KOPT-K1 (cell line): ENCODE measurements around the gene IGF2BP2.
"Not testable (repeated sequence)": the region's sequence is repeated elsewhere in the genome, so short reads cannot be mapped to it uniquely, and the experiment has no call there.

Experiments used
- H3K27ac ChIP-seq: fragments of 200-600 bp; sonication (generic); 2 replicates; pipeline ENCODE4 v1.5.1; 2016; ENCODE audit warnings: antibody characterized with exemption, mild to moderate bottlenecking, low read depth, low read length; ENCODE audit not compliant: poor library complexity, severe bottlenecking
- H3K36me3 ChIP-seq: fragments of 200-600 bp; sonication (generic); 2 replicates; pipeline ENCODE4 v1.5.1; 2017; ENCODE audit warnings: antibody characterized with exemption, mild to moderate bottlenecking, low read length, moderate library complexity; ENCODE audit not compliant: insufficient read depth
- H3K9me3 ChIP-seq: fragments of 200-600 bp; sonication (generic); 2 replicates; pipeline ENCODE4 v1.5.1; 2017; ENCODE audit warnings: antibody characterized with exemption, low read length, mild to moderate bottlenecking; ENCODE audit not compliant: insufficient read depth, poor library complexity, severe bottlenecking

The IGF2BP2 gene

DNA sequence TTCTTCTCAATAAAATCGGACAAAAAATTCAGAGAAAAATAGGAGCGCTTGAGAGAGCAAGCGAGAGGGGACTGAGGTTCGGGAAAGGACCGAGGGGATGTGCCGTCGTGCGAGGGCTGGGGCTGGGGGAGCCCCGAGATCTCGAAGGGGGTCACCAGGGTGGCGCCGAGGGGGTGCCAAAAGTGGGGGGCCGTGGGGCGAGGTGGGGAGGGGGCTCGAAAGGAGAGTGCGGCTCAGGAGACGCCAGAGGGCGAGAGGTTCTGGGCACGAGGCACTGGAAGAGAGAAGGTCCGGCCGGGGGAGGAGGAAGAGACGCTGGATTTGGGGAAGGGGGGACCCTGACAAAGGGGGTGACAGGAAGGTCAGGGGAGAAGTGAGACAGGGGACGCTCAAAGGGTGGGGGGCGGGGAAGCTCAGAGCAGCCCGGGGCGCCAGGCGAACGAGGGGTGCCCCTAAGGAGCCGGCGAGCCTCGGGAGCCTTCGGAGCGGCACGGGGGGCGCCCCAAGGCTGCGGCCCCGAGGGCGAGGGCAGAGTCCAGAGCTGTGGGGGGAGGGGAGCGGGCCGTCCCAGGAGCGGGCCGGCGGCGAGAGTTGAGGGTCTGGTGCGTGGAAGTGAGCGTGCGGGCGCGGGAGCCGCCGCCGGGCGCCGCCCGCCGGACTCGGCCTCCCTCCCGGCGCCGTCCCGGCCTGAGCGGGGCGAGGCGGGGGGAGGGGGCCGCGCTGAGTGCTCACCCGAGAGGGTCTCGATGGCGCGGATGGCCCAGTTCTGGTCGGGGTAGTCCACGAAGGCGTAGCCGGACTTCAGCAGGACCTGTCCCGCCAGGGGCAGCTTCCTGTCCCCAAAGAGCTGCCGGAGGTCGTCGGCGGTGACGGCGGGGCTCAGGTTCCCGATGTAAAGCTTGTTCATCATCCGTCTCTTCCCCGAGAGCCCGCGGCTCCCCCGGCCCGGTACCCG is 514 bp downstream of the IGF2BP2 start:
- H3K27ac ChIP-seq, result no peak overlapping the region
- H3K9me3 ChIP-seq, result peaks cover 5% of the 10 kb centered on the region
- H3K36me3 ChIP-seq, result no peaks in the 10 kb centered on the region

DNA sequence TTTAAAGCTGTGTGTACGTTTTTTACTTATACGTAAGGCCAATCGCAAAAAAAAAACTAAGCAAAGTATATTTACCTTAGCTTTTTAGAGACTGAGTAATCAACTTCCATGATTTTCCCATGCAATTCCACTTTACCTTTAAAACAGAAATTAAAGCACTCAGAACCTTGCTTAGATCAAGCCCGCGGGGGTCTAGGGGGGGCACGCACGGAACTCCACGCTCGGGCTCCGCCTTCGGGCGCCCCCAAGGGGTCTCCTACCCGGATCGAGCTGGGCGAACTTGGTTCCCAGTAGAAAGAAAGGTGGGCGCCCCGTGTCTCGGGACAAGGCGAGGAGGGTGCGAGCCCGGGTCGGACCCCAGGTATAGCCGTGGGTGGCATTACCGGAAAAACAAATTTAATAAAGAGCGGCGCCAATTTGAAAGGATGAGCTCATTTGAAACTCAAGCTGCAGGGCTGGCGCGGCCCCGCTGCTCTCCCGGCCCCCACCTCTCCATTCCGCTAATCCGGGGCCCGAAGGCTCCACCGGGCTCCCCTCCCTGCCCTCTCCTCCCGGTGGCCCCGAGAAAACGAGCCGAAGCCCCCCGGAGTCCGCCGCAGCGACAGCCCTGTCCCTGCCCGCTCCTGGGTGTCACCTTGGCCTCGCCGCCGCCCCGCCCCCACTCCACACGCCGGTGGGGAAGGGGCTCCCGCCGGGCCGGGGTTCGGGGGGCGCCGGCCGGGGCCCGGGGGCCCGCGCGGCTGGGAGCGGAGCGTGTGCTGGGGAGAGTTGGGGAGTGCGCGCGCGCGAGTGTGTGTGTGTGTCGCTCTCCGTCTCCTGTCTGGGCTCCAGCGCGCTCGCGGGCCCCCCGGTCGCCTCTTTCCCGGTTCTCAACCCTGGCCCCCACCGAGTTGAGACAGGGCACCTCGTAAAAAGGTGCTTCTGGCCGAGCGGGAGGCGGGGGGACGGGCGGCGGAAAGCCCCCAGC is 1.5 kb downstream of the IGF2BP2 start:
- Histone ChIP-seq H3K36me3 (no peaks in the 10 kb centered on the region), H3K9me3 (peaks cover 5% of the 10 kb centered on the region), H3K27ac (no peak overlapping the region)

DNA sequence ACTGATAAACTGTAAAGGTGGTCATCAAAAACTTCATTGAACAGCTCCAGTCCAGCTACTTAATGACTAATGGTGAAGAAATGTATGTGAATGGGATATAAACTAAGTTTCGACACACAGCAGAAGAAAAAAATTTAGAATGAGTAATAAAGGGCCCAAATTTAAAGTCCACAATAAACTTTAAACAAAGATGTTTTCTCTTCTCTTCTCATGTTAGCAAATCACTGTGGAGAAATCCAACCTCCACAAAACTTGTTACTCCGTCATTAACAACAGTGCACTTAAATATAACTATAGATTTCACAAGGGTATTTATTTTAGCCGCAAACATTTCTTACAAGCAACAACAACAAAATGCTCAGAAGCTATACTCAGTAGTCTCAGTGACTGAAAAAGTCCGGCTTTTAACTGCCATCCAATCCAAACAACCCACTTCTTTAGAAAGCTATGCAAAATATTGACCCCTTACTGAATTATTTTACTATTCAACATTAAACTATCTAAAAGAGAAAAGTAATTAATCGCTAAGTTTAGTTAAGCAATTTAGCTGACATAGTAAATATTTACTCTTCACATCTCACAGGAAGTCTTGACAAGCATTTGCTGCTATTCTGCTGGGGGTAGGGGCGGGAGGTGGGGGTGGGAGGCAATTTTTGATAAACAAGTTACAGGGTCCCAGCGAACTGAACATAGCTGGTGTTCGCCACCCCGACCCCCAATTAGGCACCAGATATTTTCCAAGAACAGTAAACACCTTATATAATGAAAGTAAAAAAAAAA is 2.4 kb downstream of the IGF2BP2 start:
- H3K9me3 ChIP-seq, result peaks cover under 1% of the 10 kb centered on the region
- H3K36me3 ChIP-seq, result no peaks in the 10 kb centered on the region
- H3K27ac ChIP-seq, result no peak overlapping the region

DNA sequence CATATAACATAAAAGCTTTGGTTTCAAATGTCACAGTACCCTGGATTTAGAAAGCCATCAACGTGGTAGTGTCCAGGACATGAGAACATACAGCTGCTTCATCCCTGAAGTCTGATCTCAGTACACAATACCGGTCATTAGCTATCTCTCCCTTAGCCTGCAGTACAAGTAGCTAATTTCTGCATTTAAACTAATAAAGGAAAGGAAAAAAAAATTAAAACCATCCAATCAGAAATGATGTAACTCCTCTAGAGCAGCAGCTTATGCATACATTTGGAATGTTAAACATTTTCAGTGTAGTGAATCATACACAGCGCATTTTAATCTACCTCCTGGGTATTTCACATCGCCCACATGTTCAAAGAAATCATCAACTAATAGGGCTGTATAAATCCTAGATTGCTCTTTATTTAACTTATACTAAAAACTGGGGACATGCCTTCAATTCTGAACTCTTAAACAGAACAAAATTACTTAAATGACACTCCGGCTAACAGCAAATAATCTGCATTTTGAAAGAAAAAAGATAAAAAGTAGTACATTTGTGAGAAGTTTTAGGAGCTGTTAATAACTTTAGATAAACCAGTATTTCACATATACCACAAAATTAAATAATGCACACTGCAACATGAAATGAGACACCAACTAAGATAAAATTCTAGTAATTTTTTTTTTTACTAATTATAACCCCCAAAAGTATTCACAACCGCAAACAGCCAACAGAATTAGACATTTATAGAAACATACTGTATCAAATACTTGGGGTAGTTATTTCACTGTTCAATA is 3.7 kb downstream of the IGF2BP2 start:
- H3K36me3 ChIP-seq, result no peaks in the 10 kb centered on the region
- H3K27ac ChIP-seq, result no peak overlapping the region
- H3K9me3 ChIP-seq, result no peaks in the 10 kb centered on the region

DNA sequence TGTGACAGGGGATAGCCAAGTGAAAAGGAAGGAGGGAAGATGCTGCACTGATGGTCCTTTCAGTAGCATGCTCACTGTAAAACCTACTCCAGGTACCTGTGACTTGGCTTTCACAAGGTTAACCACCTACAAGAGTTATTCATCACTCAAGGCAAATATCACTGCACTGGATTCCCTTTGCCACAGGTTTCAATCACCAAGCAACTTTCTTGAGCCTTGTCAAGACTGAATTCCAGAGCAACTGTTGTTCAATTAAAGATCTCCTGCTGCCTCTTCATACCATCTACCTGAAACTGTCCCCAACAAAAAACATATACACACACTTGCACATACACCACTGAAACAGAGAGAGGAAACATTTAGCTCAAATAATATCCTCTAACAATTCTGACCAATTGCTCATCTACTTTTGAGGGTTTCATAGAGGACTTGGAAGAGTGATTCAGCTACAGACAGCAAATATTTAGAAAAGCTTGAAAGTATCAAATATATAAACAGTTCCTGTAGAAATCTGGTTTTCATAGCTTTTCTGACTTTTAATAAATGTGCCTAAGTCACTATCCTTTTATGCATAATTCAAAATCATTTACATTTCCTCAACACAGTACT is 6.5 kb downstream of the IGF2BP2 start:
- H3K36me3 ChIP-seq, result no peaks in the 10 kb centered on the region
- H3K9me3 ChIP-seq, result no peaks in the 10 kb centered on the region
- no peak overlapping the region for H3K27ac ChIP-seq

DNA sequence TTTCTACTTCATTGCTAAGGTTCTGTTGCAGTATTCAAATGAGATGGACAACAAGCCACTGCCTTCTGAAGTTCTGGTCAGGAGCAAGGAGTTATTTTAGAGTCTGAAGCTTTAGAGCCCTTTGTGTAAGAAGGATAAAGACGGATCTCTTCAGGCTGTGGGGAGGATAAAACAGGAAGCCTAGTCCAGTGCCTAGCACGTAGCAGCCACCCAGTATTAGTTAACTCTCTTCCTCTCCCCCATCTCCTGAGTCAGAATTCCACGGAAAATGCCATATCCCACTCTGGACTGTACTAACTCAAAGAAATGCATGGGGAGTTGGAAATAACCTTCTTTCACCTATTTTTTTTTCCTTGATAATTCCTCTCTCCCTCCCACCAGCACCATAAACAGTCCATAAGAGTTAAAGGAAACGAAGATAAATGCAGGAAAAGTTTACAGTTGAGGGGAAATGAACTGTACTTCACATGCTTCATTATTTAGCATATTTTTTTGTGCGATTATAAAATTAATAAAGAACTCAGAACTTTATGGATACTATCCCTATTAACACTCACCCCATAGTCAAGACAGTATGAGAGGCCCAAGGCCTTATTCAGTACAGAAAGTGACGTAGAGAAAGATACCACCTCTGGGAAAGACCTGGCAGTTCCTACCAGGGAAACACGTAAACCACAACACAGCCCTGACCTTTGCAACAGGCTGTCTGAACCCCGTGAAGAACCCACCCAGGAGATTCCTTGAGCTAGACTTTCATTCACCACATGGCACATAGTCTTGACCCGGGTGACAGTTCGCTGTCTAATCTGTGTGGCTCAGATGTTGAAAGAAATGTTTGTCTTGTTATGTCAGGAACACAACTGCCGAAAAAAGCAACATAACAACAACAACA is 9.2 kb downstream of the IGF2BP2 start:
- H3K9me3 ChIP-seq, result no peaks in the 10 kb centered on the region
- no peak overlapping the region for H3K27ac ChIP-seq

DNA sequence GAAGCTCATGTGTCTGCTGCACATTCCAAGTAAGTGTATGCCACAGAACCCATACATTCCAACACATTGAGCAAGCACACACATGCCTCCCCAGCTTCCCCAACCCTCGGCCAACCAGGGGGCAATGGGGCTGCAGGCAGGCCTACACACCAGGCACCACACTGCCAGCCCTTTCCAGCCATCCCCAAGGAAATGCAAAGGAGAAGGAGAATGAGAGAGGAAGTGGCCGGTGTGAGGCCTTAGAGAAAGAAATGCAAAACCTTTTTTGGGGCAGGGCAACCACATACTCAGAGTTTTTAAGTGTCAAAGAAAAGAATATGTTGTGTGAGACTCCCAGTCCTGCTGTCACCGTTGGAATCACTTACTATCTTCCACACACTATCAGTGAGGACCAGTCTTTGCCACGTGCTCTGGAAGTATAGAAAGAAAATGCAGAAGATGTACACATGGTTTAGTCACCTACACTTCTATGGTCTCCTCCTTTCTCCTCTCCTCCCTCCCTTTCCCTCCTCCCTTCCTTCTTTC is 11.1 kb downstream of the IGF2BP2 start:
- Histone ChIP-seq H3K27ac (no peak overlapping the region), H3K36me3 (no peaks in the 10 kb centered on the region), H3K9me3 (no peaks in the 10 kb centered on the region)

More for the DNA sequence above, 9.2 kb downstream of the IGF2BP2 start:
- H3K36me3 ChIP-seq, result no peaks in the 10 kb centered on the region

DNA sequence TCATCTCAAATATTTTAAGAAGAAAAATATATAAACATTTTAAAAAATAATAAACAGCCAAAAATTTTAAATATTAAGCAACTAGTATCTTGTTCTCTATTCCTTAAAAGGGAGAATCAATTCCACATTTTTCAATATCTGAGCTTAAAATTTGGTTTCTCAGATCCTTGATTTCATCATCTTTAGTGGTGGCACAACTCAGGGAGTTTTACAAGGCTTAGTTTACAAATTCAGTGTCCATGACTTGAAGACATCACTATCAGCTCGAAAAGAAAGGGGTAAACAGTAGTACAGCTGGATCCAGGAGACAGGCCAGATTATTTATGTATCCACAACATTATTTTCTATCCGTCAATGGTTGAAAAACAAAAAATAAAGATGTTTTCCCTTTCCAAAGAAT is 11.6 kb downstream of the IGF2BP2 start:
- no peak overlapping the region for H3K27ac ChIP-seq
- no peaks in the 10 kb centered on the region for H3K9me3 ChIP-seq
- H3K36me3 ChIP-seq, result no peaks in the 10 kb centered on the region

DNA sequence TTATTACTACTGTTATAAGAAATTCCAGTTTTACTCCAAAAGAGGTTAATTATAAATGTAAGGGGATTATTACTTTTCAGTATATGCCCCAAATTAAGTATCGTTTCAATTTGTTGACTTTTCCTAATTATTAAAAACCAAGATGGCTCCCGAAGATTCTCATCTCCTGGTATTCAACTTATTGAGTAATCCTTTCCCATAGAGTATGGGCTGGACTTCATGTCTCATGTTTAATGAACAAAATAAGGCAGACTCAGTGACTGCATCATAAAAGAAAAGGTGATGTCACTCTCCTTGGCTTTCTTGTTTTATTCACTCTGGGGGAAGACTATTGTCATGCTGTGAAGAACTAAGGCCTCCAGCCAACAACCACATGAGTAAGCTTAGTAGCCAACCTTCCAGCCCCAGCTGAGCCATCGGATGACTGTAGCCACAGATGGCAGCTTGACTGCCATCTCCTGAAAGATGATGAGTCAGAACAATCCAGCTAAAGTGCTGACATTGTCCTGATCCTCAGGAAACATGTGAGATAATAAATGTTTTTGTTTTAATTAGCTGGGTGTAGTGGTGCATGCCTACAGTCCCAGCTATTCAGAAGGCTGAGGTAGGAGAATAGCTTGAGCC is 17.3 kb downstream of the IGF2BP2 start:
- Histone ChIP-seq H3K36me3 (no peaks in the 10 kb centered on the region), H3K27ac (no peak overlapping the region), H3K9me3 (no peaks in the 10 kb centered on the region)

DNA sequence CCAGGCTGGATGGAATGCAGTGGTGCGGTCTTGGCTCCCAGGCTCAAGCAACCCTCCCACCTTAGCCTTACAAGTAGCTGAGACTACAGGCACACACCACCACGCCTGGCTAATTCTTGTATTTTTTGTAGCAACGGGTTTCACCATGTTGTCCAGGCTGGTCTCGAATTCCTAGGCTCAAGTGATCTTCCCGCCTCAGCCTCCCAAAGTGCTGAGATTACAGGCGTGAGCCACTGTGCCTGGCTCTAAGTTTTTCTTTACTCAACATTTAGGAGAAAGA is 26.1 kb downstream of the IGF2BP2 start:
- not testable (repeated sequence) for H3K27ac ChIP-seq, H3K36me3 ChIP-seq

DNA sequence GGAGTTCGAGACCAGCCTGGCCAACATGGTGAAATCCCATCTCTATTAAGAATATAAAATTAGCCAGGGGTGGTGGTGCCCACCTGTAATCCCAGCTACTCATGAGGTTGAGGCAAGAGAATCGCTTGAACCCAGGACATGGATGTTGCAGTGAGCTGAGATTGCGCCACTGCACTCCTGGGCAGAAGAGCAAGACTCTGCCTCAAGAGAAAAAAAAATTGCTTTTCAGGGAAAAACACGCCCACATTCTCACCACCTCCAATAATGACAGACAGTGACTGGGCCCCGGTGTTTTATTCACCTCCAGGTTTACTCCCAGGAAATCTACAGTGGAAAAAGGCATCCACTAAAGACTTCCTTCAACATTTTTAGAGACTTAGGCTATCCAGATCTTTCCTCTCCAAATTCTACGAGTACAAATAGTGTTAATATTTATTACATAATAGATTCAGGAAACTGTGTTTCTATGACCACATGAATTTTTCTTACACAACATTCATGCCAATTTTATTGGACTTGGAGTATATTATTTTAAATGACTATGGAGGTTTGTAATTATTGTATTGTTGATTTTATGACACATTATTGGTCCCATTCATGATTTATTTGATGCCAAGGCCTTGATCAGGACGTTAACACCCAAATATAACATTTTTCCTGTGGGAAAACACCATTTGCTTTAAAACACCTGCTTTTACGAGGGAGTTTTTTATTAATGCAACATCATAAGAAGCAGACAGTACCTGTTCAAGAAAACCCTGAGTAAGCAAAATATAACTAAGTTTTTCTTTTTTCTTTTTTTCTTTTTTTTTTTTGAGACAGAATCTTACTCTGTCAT is 26.6 kb downstream of the IGF2BP2 start:
- H3K9me3 ChIP-seq, result no peaks in the 10 kb centered on the region
- no peaks in the 10 kb centered on the region for H3K36me3 ChIP-seq
- H3K27ac ChIP-seq, result no peak overlapping the region

More for the DNA sequence above, 26.1 kb downstream of the IGF2BP2 start:
- H3K9me3 ChIP-seq, result not testable (repeated sequence)
